Progenitor cell of endocrine pancreas (in vitro differentiated cells): Measurements from ENCODE around the gene PRR11. TPM values are rescaled to one million over a fixed set of nuclear protein-coding genes. Genes with fewer than 3 reads are reported as not detected.

ENCODE experiments used
- DNase-seq: peaks from one replicate; pipeline ENCODE4 v3.0.0; 2021; ENCODE audit warnings: low spot score; ENCODE audit not compliant: unreplicated experiment
- H3K27ac Mint-ChIP-seq: 2 replicates; pipeline ENCODE4 v1.8.0; 2021; ENCODE audit warnings: mild to moderate bottlenecking, moderate library complexity, mixed read lengths
- H3K27me3 Mint-ChIP-seq: 2 replicates; pipeline ENCODE4 v1.8.0; 2021; ENCODE audit warnings: mixed read lengths
- H3K36me3 Mint-ChIP-seq: 2 replicates; pipeline ENCODE4 v1.8.0; 2022; ENCODE audit warnings: mixed read lengths; ENCODE audit not compliant: insufficient read depth
- H3K4me1 Mint-ChIP-seq: 2 replicates; pipeline ENCODE4 v1.8.0; 2021; ENCODE audit warnings: low read depth, mixed read lengths
- H3K4me3 Mint-ChIP-seq: 2 replicates; pipeline ENCODE4 v1.8.0; 2021; ENCODE audit warnings: low read depth, mild to moderate bottlenecking, moderate library complexity, mixed read lengths
- H3K9me3 Mint-ChIP-seq: 2 replicates; pipeline ENCODE4 v1.8.0; 2021; ENCODE audit warnings: low read depth, mixed read lengths
- CTCF ChIP-seq: fragments of 200-600 bp; sonication (generic); IDR thresholded peaks from one replicate; pipeline ENCODE4 v1.5.0; 2021; ENCODE audit warnings: antibody characterized with exemption, mild to moderate bottlenecking; ENCODE audit not compliant: unreplicated experiment
- total RNA-seq: library from RNA; stranded (reverse); gene quantifications from 2 replicates; pipeline ENCODE4 v1.2.1, GENCODE V29; 2021

PRR11 gene
- total RNA-seq, 1 donor from 2014 or later, result 24.9 TPM

GRCh38 chr17:59186850-59187249, 31.3 kb downstream of the PRR11 start:
- Mint-ChIP-seq H3K36me3 (peaks cover 7% of the 10 kb centered on the region), H3K4me3 (no peak overlapping the region), H3K27ac (no peak overlapping the region), H3K27me3 (no peaks in the 10 kb centered on the region), H3K4me1 (no peaks in the 10 kb centered on the region), H3K9me3 (no peaks in the 10 kb centered on the region)
- no peak for TF ChIP-seq CTCF
- DNase-seq, result no peak

DNA sequence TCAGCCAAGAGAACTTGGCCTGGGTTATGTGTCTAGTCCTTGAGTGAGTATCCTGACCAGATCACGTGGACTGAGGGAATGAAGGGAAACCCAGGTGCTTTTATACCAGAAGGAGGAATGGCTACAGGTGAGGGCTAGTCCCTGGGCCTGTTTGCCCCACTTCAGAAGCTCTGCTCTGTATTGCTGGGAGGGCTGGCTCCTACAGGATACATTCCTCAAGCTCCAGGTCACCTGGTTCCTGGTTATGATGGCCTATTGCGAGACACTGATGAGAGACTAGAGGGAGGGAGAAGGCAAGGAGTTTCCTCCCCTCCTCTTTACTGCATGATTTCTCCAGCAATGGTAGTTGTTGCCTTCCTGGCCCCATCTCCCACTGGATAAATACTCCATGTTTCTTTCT, 35.3 kb downstream of the PRR11 start:
- Mint-ChIP-seq H3K27me3 (no peaks in the 10 kb centered on the region), H3K27ac (no peak overlapping the region), H3K4me3 (no peak overlapping the region), H3K36me3 (peaks cover 6% of the 10 kb centered on the region), H3K9me3 (no peaks in the 10 kb centered on the region), H3K4me1 (no peaks in the 10 kb centered on the region)
- no peak for TF ChIP-seq CTCF
- DNase-seq, result no peak

DNA sequence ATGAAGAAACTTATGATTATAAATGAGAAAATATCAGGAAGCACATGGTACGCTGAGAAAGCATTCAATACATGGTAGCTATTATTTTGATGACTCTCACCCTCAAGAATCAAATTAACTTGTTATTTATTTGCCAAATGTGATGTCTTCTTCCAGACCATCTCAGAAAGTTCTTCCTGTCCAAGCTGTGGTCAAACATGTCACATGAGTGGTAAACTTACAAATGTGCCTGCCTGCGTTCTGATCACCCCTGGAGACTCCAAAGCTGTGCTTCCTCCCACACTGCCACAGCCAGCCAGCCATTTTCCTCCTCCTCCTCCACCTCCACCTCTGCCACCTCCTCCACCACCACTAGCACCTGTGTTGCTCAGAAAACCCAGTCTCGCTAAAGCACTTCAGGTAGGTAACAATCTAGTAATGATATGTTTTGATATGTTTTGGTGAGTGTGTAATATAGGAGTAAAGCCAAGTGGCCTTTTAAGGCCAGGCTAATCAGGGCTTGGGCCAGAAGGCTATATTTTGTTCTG, 37.9 kb downstream of the PRR11 start:
- Mint-ChIP-seq H3K4me3 (no peak overlapping the region), H3K4me1 (no peaks in the 10 kb centered on the region), H3K27me3 (no peaks in the 10 kb centered on the region), H3K36me3 (peaks cover 4% of the 10 kb centered on the region), H3K9me3 (no peaks in the 10 kb centered on the region), H3K27ac (peak overlapping the region; percentile 37)
- no peak for DNase-seq
- no peak for TF ChIP-seq CTCF

GRCh38 chr17:59199398-59199797, 43.9 kb downstream of the PRR11 start:
- no peaks in the 10 kb centered on the region for H3K9me3 Mint-ChIP-seq
- peaks cover 3% of the 10 kb centered on the region for H3K36me3 Mint-ChIP-seq
- no peak for DNase-seq

GRCh38 chr17:59202320-59202719, 46.8 kb downstream of the PRR11 start:
- no peak overlapping the region for H3K4me3 Mint-ChIP-seq
- no peak for DNase-seq
- no peak overlapping the region for H3K27ac Mint-ChIP-seq
- no peaks in the 10 kb centered on the region for H3K36me3 Mint-ChIP-seq
- H3K27me3 Mint-ChIP-seq, result no peaks in the 10 kb centered on the region
- H3K4me1 Mint-ChIP-seq, result no peaks in the 10 kb centered on the region
- no peaks in the 10 kb centered on the region for H3K9me3 Mint-ChIP-seq
- TF ChIP-seq CTCF, result no peak

More at GRCh38 chr17:59199398-59199797, 43.9 kb downstream of the PRR11 start:
- no peaks in the 10 kb centered on the region for H3K27me3 Mint-ChIP-seq
- H3K4me3 Mint-ChIP-seq, result no peak overlapping the region
- H3K27ac Mint-ChIP-seq, result no peak overlapping the region
- TF ChIP-seq CTCF, result no peak
- H3K4me1 Mint-ChIP-seq, result no peaks in the 10 kb centered on the region
